PFSK-1 (cell line): ENCODE data around the gene NCOA5.

ENCODE experiments used
- FOXP2 ChIP-seq: optimal IDR thresholded peaks from 2 replicates; pipeline ENCODE3; 2011; ENCODE audit warnings: borderline replicate concordance, control low read depth, inconsistent platforms; ENCODE audit not compliant: insufficient read depth; ENCODE audit errors: extremely low read length, extremely low read depth
- POLR2AphosphoS5 ChIP-seq: IDR thresholded peaks from 2 replicates; pipeline ENCODE4 v1.6.1; 2012; ENCODE audit warnings: low read depth, mild to moderate bottlenecking, control low read depth, low read length, moderate library complexity
- REST ChIP-seq, 2 experiments: IDR thresholded peaks; 2 replicates each; pipeline versions ENCODE4 v1.6.1 to v1.8.0; 2011 to 2012; ENCODE audit warnings: low read depth in 2 of 2, low read length in 2 of 2, control low read depth in 1 of 2, inconsistent platforms in 1 of 2, mild to moderate bottlenecking in 1 of 2, moderate library complexity in 1 of 2; ENCODE audit not compliant: insufficient read depth in 1 of 2
- SIN3A ChIP-seq: IDR thresholded peaks from 2 replicates; pipeline ENCODE4 v1.6.1; 2012; ENCODE audit warnings: mild to moderate bottlenecking, low read length, moderate library complexity, borderline replicate concordance; ENCODE audit not compliant: insufficient read depth
- TAF1 ChIP-seq: IDR thresholded peaks from 2 replicates; pipeline ENCODE4 v1.6.1; 2012; ENCODE audit warnings: low read length, control low read depth, borderline replicate concordance; ENCODE audit not compliant: insufficient read depth

NCOA5 gene

DNA sequence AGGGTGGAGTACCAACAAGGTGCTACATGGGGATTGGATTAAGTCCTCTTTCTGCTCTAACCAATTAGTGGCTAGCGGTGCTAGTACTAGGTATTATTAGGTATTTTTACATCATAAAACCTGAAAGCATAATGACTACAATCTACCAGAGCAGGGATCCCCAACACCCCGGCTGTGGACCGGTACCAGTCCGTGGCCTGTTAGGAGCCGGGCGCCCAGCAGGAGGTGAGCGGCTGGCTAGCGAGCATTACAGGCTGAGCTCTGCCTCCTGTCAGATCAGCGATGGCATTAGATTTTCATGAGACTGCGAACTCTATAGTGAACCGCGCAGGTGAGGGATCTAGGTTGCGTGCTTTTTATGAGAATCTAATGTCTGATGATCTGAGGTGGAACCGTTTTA, 19.2 kb upstream of the NCOA5 start:
- no peak for TF ChIP-seq TAF1
- no peak for TF ChIP-seq FOXP2
- no peak for TF ChIP-seq SIN3A
- TF ChIP-seq POLR2AphosphoS5 = no peak
- no peak for TF ChIP-seq REST (IDR thresholded peaks at IDR 0.05; ENCODE audit: insufficient read depth in 1 of 2, low read depth in 2 of 2, low read length in 2 of 2)

GRCh38 chr20:46108435-46108841, 18.7 kb upstream of the NCOA5 start:
- no peak for TF ChIP-seq REST (IDR thresholded peaks at IDR 0.05; ENCODE audit: insufficient read depth in 1 of 2, low read depth in 2 of 2, low read length in 2 of 2)
- TF ChIP-seq FOXP2 = no peak
- TF ChIP-seq TAF1 = no peak
- no peak for TF ChIP-seq SIN3A
- no peak for TF ChIP-seq POLR2AphosphoS5

GRCh38 chr20:46107061-46107460, 17.3 kb upstream of the NCOA5 start:
- no peak for TF ChIP-seq POLR2AphosphoS5
- TF ChIP-seq SIN3A = no peak
- TF ChIP-seq REST (IDR thresholded peaks at IDR 0.05; ENCODE audit: insufficient read depth in 1 of 2, low read depth in 2 of 2, low read length in 2 of 2) = no peak
- no peak for TF ChIP-seq FOXP2
- TF ChIP-seq TAF1 = no peak

DNA sequence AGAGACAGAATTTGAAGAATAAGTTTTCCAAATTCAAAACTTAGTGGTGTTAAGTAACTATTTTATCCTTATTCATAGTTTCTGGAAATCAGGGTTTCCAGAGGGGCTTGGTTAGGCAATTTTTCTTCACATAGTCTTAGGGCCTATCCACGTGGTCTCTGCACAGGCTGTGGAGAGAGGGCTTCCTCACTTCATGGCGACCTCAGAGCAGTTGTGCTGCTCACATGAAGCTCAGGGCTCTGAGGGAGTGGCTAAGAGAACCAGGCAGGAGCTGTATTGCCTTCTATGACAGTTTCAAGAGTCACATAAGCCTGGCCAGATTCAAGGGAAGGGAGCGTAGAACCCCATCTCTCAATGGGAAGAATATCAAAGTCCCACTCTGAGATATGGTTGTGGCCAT, 14.5 kb upstream of the NCOA5 start:
- TF ChIP-seq FOXP2 = no peak

- TF ChIP-seq SIN3A = no peak
Observed at GRCh38 chr20:46102940-46103339, 13.2 kb upstream of the NCOA5 start.

GRCh38 chr20:46101957-46102356, 12.2 kb upstream of the NCOA5 start:
- TF ChIP-seq REST (IDR thresholded peaks at IDR 0.05; ENCODE audit: insufficient read depth in 1 of 2, low read depth in 2 of 2, low read length in 2 of 2) = no peak
- TF ChIP-seq FOXP2 = no peak
- TF ChIP-seq POLR2AphosphoS5 = no peak
- no peak for TF ChIP-seq TAF1
- TF ChIP-seq SIN3A = no peak
